ENCODE measurements around the gene MYO6.
A peak's percentile ranks its signal among the peaks of the same experiment; 100 is the strongest.

MYO6 gene

GRCh38 chr6:75830959-75831885, 82.2 kb downstream of the MYO6 start:
- FAIRE-seq, result no peak

- no peak for FAIRE-seq
Observed at GRCh38 chr6:75834447-75834846, 85.4 kb downstream of the MYO6 start.

GRCh38 chr6:75842191-75842590, 93.2 kb downstream of the MYO6 start:
- FAIRE-seq, result no peak

- FAIRE-seq, result no peak
Observed at GRCh38 chr6:75842732-75843131, 93.7 kb downstream of the MYO6 start.

GRCh38 chr6:75843396-75843795, 94.4 kb downstream of the MYO6 start:
- no peak for FAIRE-seq

GRCh38 chr6:75848274-75848673, 99.2 kb downstream of the MYO6 start:
- FAIRE-seq, result peak; percentile 62

- FAIRE-seq, result peak; percentile 47
Observed at GRCh38 chr6:75849329-75850025, 100.4 kb downstream of the MYO6 start.

GRCh38 chr6:75850026-75850833, 101.2 kb downstream of the MYO6 start:
- FAIRE-seq, result no peak

- FAIRE-seq, result peak; percentile 33
Observed at GRCh38 chr6:75852721-75853120, 103.7 kb downstream of the MYO6 start.

- FAIRE-seq, result no peak
Observed at GRCh38 chr6:75853806-75854205, 104.8 kb downstream of the MYO6 start.

GRCh38 chr6:75855052-75855451, 106.0 kb downstream of the MYO6 start:
- FAIRE-seq, result peak; percentile 58

GRCh38 chr6:75856902-75857301, 107.9 kb downstream of the MYO6 start:
- no peak for FAIRE-seq

- FAIRE-seq, result no peak
Observed at GRCh38 chr6:75863001-75863400, 114.0 kb downstream of the MYO6 start.

- no peak for FAIRE-seq
Observed at GRCh38 chr6:75863784-75864183, 114.7 kb downstream of the MYO6 start.

- FAIRE-seq, result no peak
Observed at GRCh38 chr6:75864446-75864845, 115.4 kb downstream of the MYO6 start.

- FAIRE-seq, result no peak
Observed at GRCh38 chr6:75870389-75870788, 121.3 kb downstream of the MYO6 start.

GRCh38 chr6:75874224-75874623, 125.2 kb downstream of the MYO6 start:
- FAIRE-seq, result no peak

- FAIRE-seq, result peak; percentile 24
Observed at GRCh38 chr6:75876152-75876551, 127.1 kb downstream of the MYO6 start.

GRCh38 chr6:75880305-75880704, 131.3 kb downstream of the MYO6 start:
- FAIRE-seq, result peak; percentile 77

GRCh38 chr6:75882734-75883133, 133.7 kb downstream of the MYO6 start:
- FAIRE-seq, result peak; percentile 5

- FAIRE-seq, result no peak
Observed at GRCh38 chr6:75884822-75885221, 135.8 kb downstream of the MYO6 start.

- FAIRE-seq, result no peak
Observed at GRCh38 chr6:75892384-75892783, 143.3 kb downstream of the MYO6 start.

Data from islet of Langerhans (tissue), 1 donor.